Measurements from ENCODE around the gene INSM1. TPM values are rescaled to one million over a fixed set of nuclear protein-coding genes. Genes with fewer than 3 reads are reported as not detected.

INSM1 gene
- total and polyA plus RNA-seq, 10 of the 15 experiments (the other 5 are each of a cell fraction or from before 2014, with no cell fraction given) = 0.03 to 0.11 (median 0.04) TPM; not detected in 7

DNA sequence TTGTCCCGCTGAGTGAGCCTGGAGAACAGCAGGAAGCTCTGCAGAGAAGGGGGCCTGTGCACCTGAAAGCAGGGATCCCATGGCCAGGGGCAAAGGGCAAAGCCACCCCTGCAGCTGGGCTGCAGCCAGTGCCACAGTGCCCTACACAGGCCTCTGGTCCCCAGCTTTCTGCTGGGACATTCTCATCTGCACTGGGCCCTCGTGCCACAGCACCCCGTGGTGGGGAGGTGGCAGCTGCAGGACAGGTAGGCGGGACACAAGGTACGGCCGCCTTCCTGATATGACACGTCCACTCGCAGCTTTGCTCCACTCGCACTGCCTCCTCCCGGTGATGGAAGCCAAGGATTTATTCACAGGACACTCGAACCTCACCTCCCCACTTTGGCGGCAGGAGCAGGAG is 27.2 kb downstream of the INSM1 start:
- CTCF ChIA-PET = no interaction called here
- H3K4me3 ChIP-seq = no peak overlapping the region
- no TSS peak for BruUV-seq (replicated peaks)

DNA sequence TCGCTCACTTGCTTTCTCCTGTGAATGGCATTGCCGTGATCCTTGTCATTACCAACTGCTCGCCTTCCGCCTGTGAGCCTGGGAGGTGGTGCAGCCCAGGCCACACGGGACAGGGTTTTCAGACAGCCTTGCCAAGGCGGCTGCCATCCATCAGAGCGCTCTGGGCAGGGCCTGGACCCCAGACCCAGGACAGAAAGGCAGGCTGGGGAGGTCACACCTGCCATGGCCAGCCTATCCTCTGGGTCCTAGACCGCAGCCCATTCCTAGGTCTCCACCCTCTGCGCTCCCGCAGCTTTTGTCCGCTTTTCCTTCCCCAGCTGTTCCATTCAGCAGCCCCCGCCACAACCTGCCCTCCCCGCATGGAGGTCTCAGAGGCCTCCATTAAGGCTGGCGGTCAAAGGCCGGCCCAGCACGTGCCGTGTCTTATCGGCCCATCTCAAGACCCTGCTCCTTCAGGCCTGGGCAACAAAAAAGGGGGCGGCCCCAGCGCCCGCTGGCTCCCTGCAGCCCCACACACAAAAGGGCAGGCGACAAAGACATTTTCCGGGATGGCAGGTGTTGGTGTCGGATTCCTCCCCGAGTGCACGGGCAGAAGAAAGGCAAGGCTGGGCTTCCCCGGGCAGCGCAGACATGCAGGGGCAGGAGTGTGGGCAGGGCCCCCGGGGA is 28.1 kb downstream of the INSM1 start:
- H3K79me2 ChIP-seq (ENCODE audit: control insufficient read depth, insufficient read depth, low read length) = no peaks in the 10 kb centered on the region
- no peaks in the 10 kb centered on the region for H3K27me3 ChIP-seq (replicated peaks in 1 of 2; ENCODE audit: control insufficient read depth in 2 of 2, insufficient read depth in 2 of 2, low read length in 1 of 2)
- POLR2A ChIA-PET = no interaction called here
- H4K20me1 ChIP-seq (ENCODE audit: control insufficient read depth, insufficient read depth) = no peaks in the 10 kb centered on the region
- H3K9me3 ChIP-seq (replicated peaks; ENCODE audit: control insufficient read depth, insufficient read depth, low read length) = no peaks in the 10 kb centered on the region
- RAD21 ChIA-PET (ENCODE audit: unreplicated experiment) = no interaction called here
- FAIRE-seq = no peak
- peaks cover 2 to 7% of the 10 kb centered on the region in 2 experiments; a peak in 3 of 4 replicates for H3K36me3 ChIP-seq (ENCODE audit: control insufficient read depth in 2 of 2, insufficient read depth in 2 of 2, low read length in 1 of 2)
- no peak overlapping the region for H2AFZ ChIP-seq (ENCODE audit: control insufficient read depth, low read depth, low read length)
- H3K4me2 ChIP-seq (ENCODE audit: control insufficient read depth, insufficient read depth) = no peak overlapping the region
- no peak overlapping the region for H3K9ac ChIP-seq (ENCODE audit: control insufficient read depth, insufficient read depth, low read length)
- no peak for ATAC-seq
- no peak for DNase-seq (ENCODE audit: low read depth, low spot score)
- H3K27ac ChIP-seq (ENCODE audit: control insufficient read depth, insufficient read depth) = no peak overlapping the region
- SMC1A ChIA-PET (ENCODE audit: uncharacterized antibody, unreplicated experiment) = no interaction called here
- no peak for TF ChIP-seq ZNF384 (IDR thresholded peaks at IDR 0.05; ENCODE audit: borderline replicate concordance, low read depth, low read length)
- no peak for TF ChIP-seq BHLHE40 (IDR thresholded peaks at IDR 0.05; ENCODE audit: borderline replicate concordance in 1 of 2, low read depth in 2 of 2, low read length in 1 of 2)
- TF ChIP-seq, protein P1, sequence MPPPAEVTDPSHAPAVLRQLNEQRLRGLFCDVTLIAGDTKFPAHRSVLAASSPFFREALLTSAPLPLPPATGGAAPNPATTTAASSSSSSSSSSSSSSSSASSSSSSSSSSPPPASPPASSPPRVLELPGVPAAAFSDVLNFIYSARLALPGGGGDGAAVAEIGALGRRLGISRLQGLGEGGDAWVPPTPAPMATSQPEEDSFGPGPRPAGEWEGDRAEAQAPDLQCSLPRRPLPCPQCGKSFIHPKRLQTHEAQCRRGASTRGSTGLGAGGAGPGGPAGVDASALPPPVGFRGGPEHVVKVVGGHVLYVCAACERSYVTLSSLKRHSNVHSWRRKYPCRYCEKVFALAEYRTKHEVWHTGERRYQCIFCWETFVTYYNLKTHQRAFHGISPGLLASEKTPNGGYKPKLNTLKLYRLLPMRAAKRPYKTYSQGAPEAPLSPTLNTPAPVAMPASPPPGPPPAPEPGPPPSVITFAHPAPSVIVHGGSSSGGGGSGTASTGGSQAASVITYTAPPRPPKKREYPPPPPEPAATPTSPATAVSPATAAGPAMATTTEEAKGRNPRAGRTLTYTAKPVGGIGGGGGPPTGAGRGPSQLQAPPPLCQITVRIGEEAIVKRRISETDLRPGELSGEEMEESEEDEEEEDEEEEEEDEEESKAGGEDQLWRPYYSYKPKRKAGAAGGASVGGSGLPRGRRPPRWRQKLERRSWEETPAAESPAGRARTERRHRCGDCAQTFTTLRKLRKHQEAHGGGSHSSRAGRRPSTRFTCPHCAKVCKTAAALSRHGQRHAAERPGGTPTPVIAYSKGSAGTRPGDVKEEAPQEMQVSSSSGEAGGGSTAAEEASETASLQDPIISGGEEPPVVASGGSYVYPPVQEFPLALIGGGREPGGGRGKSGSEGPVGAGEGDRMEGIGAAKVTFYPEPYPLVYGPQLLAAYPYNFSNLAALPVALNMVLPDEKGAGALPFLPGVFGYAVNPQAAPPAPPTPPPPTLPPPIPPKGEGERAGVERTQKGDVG (CRISPR knock-in tag; IDR thresholded peaks at IDR 0.05) = no peak
- in situ Hi-C loops (cut with MboI) = no loop called here
- intact Hi-C loops (cut with micrococcal nuclease; ENCODE audit: unreplicated experiment) = no loop called here
- H3K4me3 ChIP-seq = no peak overlapping the region
- CTCF ChIA-PET = no interaction called here
- 83% methylated on average over 27 of the region's 29 CpGs for WGBS (ENCODE audit: insufficient coverage, insufficient replicate concordance, low lambda C conversion rate, missing lambda C conversion rate)
- no peaks in the 10 kb centered on the region for H3K4me1 ChIP-seq (ENCODE audit: control insufficient read depth, insufficient read depth, low read length)
- no TSS peak for BruUV-seq (replicated peaks)

More for the DNA sequence above, 27.2 kb downstream of the INSM1 start:
- Histone ChIP-seq H3K79me2 (ENCODE audit: control insufficient read depth, insufficient read depth, low read length) (no peaks in the 10 kb centered on the region), H3K9ac (ENCODE audit: control insufficient read depth, insufficient read depth, low read length) (no peak overlapping the region), H2AFZ (ENCODE audit: control insufficient read depth, low read depth, low read length) (no peak overlapping the region), H4K20me1 (ENCODE audit: control insufficient read depth, insufficient read depth) (no peaks in the 10 kb centered on the region), H3K4me2 (ENCODE audit: control insufficient read depth, insufficient read depth) (no peak overlapping the region), H3K9me3 (replicated peaks; ENCODE audit: control insufficient read depth, insufficient read depth, low read length) (no peaks in the 10 kb centered on the region), H3K36me3 (ENCODE audit: control insufficient read depth in 2 of 2, insufficient read depth in 2 of 2, low read length in 1 of 2) (peaks cover 2 to 7% of the 10 kb centered on the region in 2 experiments; a peak in 3 of 4 replicates), H3K27ac (ENCODE audit: control insufficient read depth, insufficient read depth) (no peak overlapping the region), H3K4me1 (ENCODE audit: control insufficient read depth, insufficient read depth, low read length) (no peaks in the 10 kb centered on the region), H3K27me3 (replicated peaks in 1 of 2; ENCODE audit: control insufficient read depth in 2 of 2, insufficient read depth in 2 of 2, low read length in 1 of 2) (no peaks in the 10 kb centered on the region)
- ChIA-PET RAD21 (ENCODE audit: unreplicated experiment) (no interaction called here), POLR2A (no interaction called here), SMC1A (ENCODE audit: uncharacterized antibody, unreplicated experiment) (no interaction called here)
- ATAC-seq (no peak), DNase-seq (ENCODE audit: low read depth, low spot score) (no peak), FAIRE-seq (no peak)
- intact Hi-C loops (cut with micrococcal nuclease; ENCODE audit: unreplicated experiment) = no loop called here
- TF ChIP-seq ZNF622 (IDR thresholded peaks at IDR 0.05) (no peak), BRCA1 (IDR thresholded peaks at IDR 0.05; ENCODE audit: low read depth, low read length) (no peak)
- WGBS (ENCODE audit: insufficient coverage, insufficient replicate concordance, low lambda C conversion rate, missing lambda C conversion rate) = 63% methylated on average over 12 of the region's 12 CpGs
- in situ Hi-C loops (cut with MboI) = no loop called here

Measured in GM12878 (cell line).